Endothelial cell of umbilical vein (primary cell): Measurements from ENCODE around the gene KCNIP1. TPM values are rescaled to one million over a fixed set of nuclear protein-coding genes. Genes with fewer than 3 reads are reported as not detected.

Experiments
- BruUV-seq: library from RNA; stranded (reverse); fragments of 400-500 nt; replicated peaks from 2 replicates; lab custom pipeline; 2021; lab: Mats Ljungman, UMichigan
- CTCF ChIA-PET: fragments of 300-600, 350-600 bp; sonication (Branson Sonifier 250); formaldehyde crosslinking; loops from one replicate; lab custom pipeline; 2021; ENCODE audit warnings: antibody characterized with exemption, inconsistent platforms; lab: Charles Lee
- POLR2A ChIA-PET: fragments of 300-600, 350-600 bp; sonication (Branson Sonifier 250); formaldehyde crosslinking; loops from one replicate; lab custom pipeline; 2021; ENCODE audit warnings: antibody characterized with exemption, inconsistent platforms; lab: Charles Lee
- DNase-seq: peaks from one replicate; pipeline ENCODE4 v3.0.0-alpha.2; 2011; ENCODE audit warnings: low read depth, low spot score
- FAIRE-seq: peaks from 2 replicates; lab custom pipeline; 2011; peaks lifted over from hg19 to GRCh38; lab: Jason Lieb, UNC
- H2AFZ ChIP-seq: 2 replicates; pipeline ENCODE4 v1.6.0; 2012; ENCODE audit warnings: low read depth, low read length, control low read depth, inconsistent platforms
- H3K27ac ChIP-seq: 2 replicates; pipeline ENCODE4 v1.5.1; 2011; ENCODE audit warnings: low read depth, mild to moderate bottlenecking, control low read depth, low read length, moderate library complexity; ENCODE audit not compliant: insufficient read depth
- H3K27me3 ChIP-seq, 2 experiments: 2 replicates each; pipeline versions ENCODE4 v1.6.0 to v1.6.1; 2011; ENCODE audit warnings: low read length in 2 of 2, mixed read lengths in 1 of 2; ENCODE audit not compliant: control insufficient read depth in 2 of 2, insufficient read depth in 2 of 2
- H3K36me3 ChIP-seq, 2 experiments: 2 replicates in 1 of 2; 3 replicates in 1 of 2; pipeline ENCODE4 v1.5.1; 2011; ENCODE audit warnings: low read length in 2 of 2, mild to moderate bottlenecking in 1 of 2, moderate library complexity in 1 of 2; ENCODE audit not compliant: control insufficient read depth in 2 of 2, insufficient read depth in 2 of 2; ENCODE audit errors: extremely low read depth in 1 of 2
- H3K4me1 ChIP-seq: 3 replicates; pipeline ENCODE4 v1.5.1; 2011; ENCODE audit warnings: mild to moderate bottlenecking, low read length; ENCODE audit not compliant: control insufficient read depth, insufficient read depth; ENCODE audit errors: extremely low read depth
- H3K4me2 ChIP-seq: 2 replicates; pipeline ENCODE4 v1.6.1; 2011; ENCODE audit warnings: low read length, control low read depth, mixed read lengths; ENCODE audit not compliant: insufficient read depth
- H3K4me3 ChIP-seq, 3 experiments: fragments of 200-600 bp in 1 of 3; sonication (generic), shearing (Covaris generic) in 1 of 3; replicated peaks in 1 of 3; 2 replicates each; pipeline ENCODE4 v1.5.1; 2011 to 2016; ENCODE audit warnings: control low read depth in 3 of 3, low read length in 3 of 3, mild to moderate bottlenecking in 2 of 3, inconsistent platforms in 1 of 3, low read depth in 1 of 3, moderate library complexity in 1 of 3; ENCODE audit not compliant: insufficient read depth in 1 of 3
- H3K79me2 ChIP-seq: 2 replicates; pipeline ENCODE4 v1.6.0; 2012; ENCODE audit warnings: low read length, inconsistent platforms; ENCODE audit not compliant: control insufficient read depth, insufficient read depth
- H3K9ac ChIP-seq: replicated peaks from 2 replicates; pipeline ENCODE3; 2011; ENCODE audit warnings: low read length, control low read depth; ENCODE audit not compliant: insufficient read depth; ENCODE audit errors: extremely low read depth
- H3K9me1 ChIP-seq: replicated peaks from 3 replicates; pipeline ENCODE4 v1.6.0; 2011; ENCODE audit warnings: mild to moderate bottlenecking, low read length; ENCODE audit not compliant: control insufficient read depth, insufficient read depth; ENCODE audit errors: extremely low read depth
- H3K9me3 ChIP-seq: replicated peaks from 2 replicates; pipeline ENCODE4 v1.5.1; 2012; ENCODE audit warnings: low read length, inconsistent platforms; ENCODE audit not compliant: control insufficient read depth, insufficient read depth
- H4K20me1 ChIP-seq: replicated peaks from 2 replicates; pipeline ENCODE3; 2011; ENCODE audit warnings: mild to moderate bottlenecking, low read length; ENCODE audit not compliant: control insufficient read depth, insufficient read depth; ENCODE audit errors: extremely low read depth
- CTCF ChIP-seq, 2 donors: IDR thresholded peaks; 1 replicate in 1 of 2; 2 replicates in 1 of 2; pipeline ENCODE4 v1.5.1; 2011; ENCODE audit warnings: low read length in 2 of 2, mild to moderate bottlenecking in 2 of 2, moderate library complexity in 2 of 2, control low read depth in 1 of 2, inconsistent platforms in 1 of 2, low read depth in 1 of 2; ENCODE audit not compliant: insufficient read depth in 1 of 2; ENCODE audit errors: extremely low read depth in 1 of 2
- EZH2 ChIP-seq: IDR thresholded peaks from 2 replicates; pipeline ENCODE4 v1.6.1; 2012; ENCODE audit warnings: borderline replicate concordance, low read depth, mild to moderate bottlenecking, moderate library complexity, low read length, inconsistent platforms; ENCODE audit not compliant: severe bottlenecking
- FOS ChIP-seq: IDR thresholded peaks from 2 replicates; pipeline ENCODE4 v1.6.1; 2011; ENCODE audit warnings: mild to moderate bottlenecking, low read length, moderate library complexity, borderline replicate concordance; ENCODE audit not compliant: insufficient read depth
- GATA2 ChIP-seq: IDR thresholded peaks from 2 replicates; pipeline ENCODE4 v1.7.0; 2011; ENCODE audit warnings: low read depth, mild to moderate bottlenecking, moderate library complexity, mixed read lengths, low read length; ENCODE audit not compliant: insufficient read length, insufficient read depth
- JUN ChIP-seq: IDR thresholded peaks from 2 replicates; pipeline ENCODE4 v1.6.1; 2011; ENCODE audit warnings: borderline replicate concordance, low read depth; ENCODE audit not compliant: insufficient read length, insufficient read depth
- MAX ChIP-seq: IDR thresholded peaks from 2 replicates; pipeline ENCODE4 v1.6.1; 2011; ENCODE audit not compliant: insufficient read depth, insufficient read length
- MYC ChIP-seq: IDR thresholded peaks from one replicate; pipeline ENCODE4 v1.6.1; 2011; ENCODE audit warnings: mild to moderate bottlenecking, low read depth, low read length
- POLR2A ChIP-seq: IDR thresholded peaks from 2 replicates; pipeline ENCODE4 v1.6.1; 2012; ENCODE audit warnings: low read depth, mild to moderate bottlenecking, control low read depth, low read length
- POLR2AphosphoS5 ChIP-seq: IDR thresholded peaks from 2 replicates; pipeline ENCODE4 v1.6.1; 2012; ENCODE audit warnings: low read depth, mild to moderate bottlenecking, control low read depth, low read length, moderate library complexity; ENCODE audit not compliant: insufficient read depth
- dilution Hi-C: fragments of 300-500 bp; cut with MboI; formaldehyde crosslinking; loops from one replicate; pipeline ENCODE4 v1.15.0; 2019; ENCODE audit warnings: low sequenced_read_pairs; ENCODE audit not compliant: extremely low pct_ligation_motif_present
- intact Hi-C: fragments of 100-400 bp; cut with micrococcal nuclease; formaldehyde crosslinking; loops from one replicate; pipeline ENCODE4 v1.10.0; 2022
- polyA plus RNA-seq, 4 experiments: library from polyadenylated mRNA; depleted of rRNA in 3 of 4; stranded (reverse) in 3 of 4; unstranded in 1 of 4; fragments of >200 nt; gene quantifications; 2 replicates each; pipeline versions ENCODE4 v1.2.1 to v1.2.3, GENCODE V29; 2011 to 2012; ENCODE audit warnings: missing spikeins in 1 of 4
- total RNA-seq: library from RNA; stranded (reverse); gene quantifications from 2 replicates; pipeline ENCODE4 v1.2.3, GENCODE V29; 2021

Gene KCNIP1
- total and polyA plus RNA-seq, 2 donors (not counting 3 experiments of a cell fraction or from before 2014, with no cell fraction given), result 0.15 TPM; not detected in 1

- Histone ChIP-seq H3K9me1 (no peaks in the 10 kb centered on the region), H3K4me3 (no peak overlapping the region), H2AFZ (no peak overlapping the region), H3K27ac (no peak overlapping the region), H3K36me3 (no peaks in the 10 kb centered on the region), H3K79me2 (no peaks in the 10 kb centered on the region), H3K9me3 (no peaks in the 10 kb centered on the region), H3K27me3 (no peaks in the 10 kb centered on the region), H3K4me2 (no peak overlapping the region), H4K20me1 (no peaks in the 10 kb centered on the region), H3K4me1 (no peaks in the 10 kb centered on the region), H3K9ac (no peak overlapping the region)
- no peak for TF ChIP-seq POLR2A
- no peak for TF ChIP-seq GATA2
- no peak for TF ChIP-seq JUN
- TF ChIP-seq CTCF (IDR thresholded peaks at IDR 0.05; ENCODE audit: extremely low read depth in 1 of 2, insufficient read depth in 1 of 2, low read depth in 1 of 2, low read length in 2 of 2), result no peak
- no peak for TF ChIP-seq MYC
- TF ChIP-seq EZH2, result no peak
- TF ChIP-seq POLR2AphosphoS5, result no peak
- TF ChIP-seq FOS, result no peak
- no peak for TF ChIP-seq MAX
- DNase-seq, result no peak
- no TSS peak for BruUV-seq
- FAIRE-seq, result no peak
- intact Hi-C loops, result no loop called here
- CTCF ChIA-PET, result no interaction called here
- POLR2A ChIA-PET, result no interaction called here
- dilution Hi-C loops, result no loop called here
Observed at GRCh38 chr5:170560938-170561337, 57.1 kb downstream of the KCNIP1 start.
